Esophagus muscularis mucosa (tissue), 4 donors: ENCODE data around the gene SLTM. TPM values are rescaled to one million over a fixed set of nuclear protein-coding genes. Genes with fewer than 3 reads are reported as not detected.

Experiments used
- DNase-seq: peaks from one replicate; pipeline ENCODE4 v3.0.0-alpha.2; 2017; ENCODE audit errors: extremely low spot score
- H3K27ac ChIP-seq, 4 donors: fragments of 200-600 bp; sonication (generic); replicated peaks in 1 of 4; 1 replicate in 3 of 4; 2 replicates in 1 of 4; pipeline ENCODE4 v1.5.1; 2016 to 2019; ENCODE audit warnings: mild to moderate bottlenecking in 1 of 4
- H3K27me3 ChIP-seq, 4 donors: fragments of 200-600 bp; sonication (generic); one replicate each; pipeline versions ENCODE4 v1.5.1 to v1.6.0; 2016 to 2019
- H3K36me3 ChIP-seq, 4 donors: fragments of 200-600 bp; sonication (generic); one replicate each; pipeline ENCODE4 v1.5.1; 2016 to 2019
- H3K4me1 ChIP-seq, 4 donors: fragments of 200-600 bp; sonication (generic); one replicate each; pipeline ENCODE4 v1.5.1; 2016 to 2019
- H3K4me3 ChIP-seq, 4 donors: fragments of 200-600 bp; sonication (generic); 1 replicate in 2 of 4; 2 replicates in 2 of 4; pipeline ENCODE4 v1.5.1; 2016 to 2019; ENCODE audit warnings: mild to moderate bottlenecking in 4 of 4, moderate library complexity in 1 of 4
- H3K9me3 ChIP-seq, 4 donors: fragments of 200-600 bp; sonication (generic); 1 replicate in 3 of 4; 2 replicates in 1 of 4; pipeline ENCODE4 v1.5.1; 2016 to 2019
- EP300 ChIP-seq: sonication (generic); formaldehyde crosslinking; IDR thresholded peaks from one replicate; pipeline ENCODE4 v1.6.1; 2017; ENCODE audit warnings: antibody characterized with exemption
- POLR2A ChIP-seq: fragments of 450-650 bp; IDR thresholded peaks from one replicate; pipeline ENCODE4 v1.6.1; 2017; ENCODE audit warnings: antibody characterized with exemption, moderate library complexity, mild to moderate bottlenecking, low read depth
- POLR2AphosphoS5 ChIP-seq, 2 donors: sonication (generic); formaldehyde crosslinking; IDR thresholded peaks; one replicate each; pipeline ENCODE4 v1.6.1; 2017; ENCODE audit warnings: antibody characterized with exemption in 2 of 2
- WGBS: methylation state at CpG from one replicate; pipeline ENCODE4 v1.1.5; 2018; 5-methylcytosine and 5-hydroxymethylcytosine counted together
- intact Hi-C: fragments of 100-400 bp; cut with DNase I; formaldehyde crosslinking; loops from one replicate; pipeline ENCODE4 v1.15.1; 2023
- total RNA-seq, 4 donors: library from RNA; depleted of rRNA; stranded (reverse); fragments of >200 nt; gene quantifications; one replicate each; pipeline versions ENCODE4 v1.1.0 to v1.2.1, GENCODE V29; 2016
- TF ChIP-seq, protein P1 (sequence below), 3 experiments: fragments of 200-600 bp in 2 of 3; fragments of 450-650 bp in 1 of 3; sonication (generic) in 2 of 3; IDR thresholded peaks; one replicate each; pipeline ENCODE4 v1.5.1; 2017 to 2019; ENCODE audit warnings: antibody characterized with exemption in 3 of 3, mild to moderate bottlenecking in 2 of 3, moderate library complexity in 1 of 3

Gene SLTM
- total RNA-seq, 4 donors from 2014 or later: 69.1 to 88.5 (median 76.3) TPM

DNA sequence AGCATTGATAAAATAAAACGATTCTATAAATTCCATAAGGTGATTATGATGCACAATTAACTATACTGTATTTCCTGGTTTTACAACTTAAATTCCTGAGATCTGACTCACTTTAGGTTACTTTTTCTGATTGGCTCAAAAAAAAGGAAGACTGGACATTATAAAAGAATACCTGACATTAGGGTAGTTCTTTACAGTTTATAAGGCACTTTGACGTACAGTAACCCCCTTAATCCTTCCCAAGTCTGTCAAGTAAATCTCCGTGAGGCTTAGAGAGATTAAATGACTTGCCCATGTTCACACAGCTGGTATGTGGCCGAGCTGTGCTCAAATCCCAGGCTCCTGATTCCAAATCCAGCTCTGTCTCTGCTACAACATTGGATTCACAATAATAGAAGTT is 1.0 kb upstream of the SLTM start:
- no peaks in the 10 kb centered on the region for H3K27me3 ChIP-seq
- TF ChIP-seq EP300 (no peak), POLR2A (no peak), POLR2AphosphoS5 (IDR thresholded peaks at IDR 0.05) (no peak)
- TF ChIP-seq, protein P1, sequence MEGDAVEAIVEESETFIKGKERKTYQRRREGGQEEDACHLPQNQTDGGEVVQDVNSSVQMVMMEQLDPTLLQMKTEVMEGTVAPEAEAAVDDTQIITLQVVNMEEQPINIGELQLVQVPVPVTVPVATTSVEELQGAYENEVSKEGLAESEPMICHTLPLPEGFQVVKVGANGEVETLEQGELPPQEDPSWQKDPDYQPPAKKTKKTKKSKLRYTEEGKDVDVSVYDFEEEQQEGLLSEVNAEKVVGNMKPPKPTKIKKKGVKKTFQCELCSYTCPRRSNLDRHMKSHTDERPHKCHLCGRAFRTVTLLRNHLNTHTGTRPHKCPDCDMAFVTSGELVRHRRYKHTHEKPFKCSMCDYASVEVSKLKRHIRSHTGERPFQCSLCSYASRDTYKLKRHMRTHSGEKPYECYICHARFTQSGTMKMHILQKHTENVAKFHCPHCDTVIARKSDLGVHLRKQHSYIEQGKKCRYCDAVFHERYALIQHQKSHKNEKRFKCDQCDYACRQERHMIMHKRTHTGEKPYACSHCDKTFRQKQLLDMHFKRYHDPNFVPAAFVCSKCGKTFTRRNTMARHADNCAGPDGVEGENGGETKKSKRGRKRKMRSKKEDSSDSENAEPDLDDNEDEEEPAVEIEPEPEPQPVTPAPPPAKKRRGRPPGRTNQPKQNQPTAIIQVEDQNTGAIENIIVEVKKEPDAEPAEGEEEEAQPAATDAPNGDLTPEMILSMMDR (IDR thresholded peaks at IDR 0.05): no peak
- H3K4me1 ChIP-seq: peaks cover 20 to 35% (median 32%) of the 10 kb centered on the region in 4 donors
- H3K36me3 ChIP-seq: no peaks in the 10 kb centered on the region
- no peaks in the 10 kb centered on the region for H3K9me3 ChIP-seq
- 64% methylated on average over 4 of the region's 4 CpGs for WGBS
- H3K27ac ChIP-seq: peak overlapping the region; percentile 93 to 100 (median 98)
- no peak for DNase-seq
- intact Hi-C loops: loop anchor here (10.0 kb wide), 1 partner anchor 50 kb away; the partner anchor contains the start of gene RNF111
- peak overlapping the region; percentile 79 to 95 (median 86) for H3K4me3 ChIP-seq

DNA sequence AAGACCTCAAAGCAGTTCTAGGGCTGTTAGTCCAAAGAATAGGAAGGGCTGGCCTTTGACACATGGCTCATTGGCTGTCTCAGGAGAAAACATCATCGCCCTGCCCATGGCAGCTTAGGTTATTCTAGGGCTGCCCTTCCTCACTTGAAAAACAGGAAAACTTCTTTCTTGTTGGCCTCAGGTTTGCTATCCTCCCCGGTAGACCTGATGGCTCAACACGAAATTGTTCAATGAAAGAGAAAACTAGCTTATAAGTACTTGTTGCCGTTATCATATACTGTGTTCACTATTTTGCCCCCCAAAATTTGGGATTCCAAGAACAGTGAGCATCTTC is 602 bp upstream of the SLTM start:
- peak overlapping the region; percentile 79 to 95 (median 86) for H3K4me3 ChIP-seq
- peaks cover 20 to 38% (median 33%) of the 10 kb centered on the region in 4 donors for H3K4me1 ChIP-seq
- no peak for DNase-seq
- H3K36me3 ChIP-seq: peaks cover 0 to 2% (median 2%) of the 10 kb centered on the region in 4 donors
- 20% methylated on average over 4 of the region's 4 CpGs for WGBS
- no peaks in the 10 kb centered on the region for H3K9me3 ChIP-seq
- TF ChIP-seq, protein P1 (IDR thresholded peaks at IDR 0.05): no peak
- TF ChIP-seq EP300: no peak
- TF ChIP-seq POLR2AphosphoS5 (IDR thresholded peaks at IDR 0.05): no peak
- TF ChIP-seq POLR2A: no peak
- H3K27ac ChIP-seq: peak overlapping the region; percentile 93 to 100 (median 98)
- intact Hi-C loops: loop anchor here (10.0 kb wide), 1 partner anchor 51 kb away; the partner anchor contains the start of gene RNF111
- no peaks in the 10 kb centered on the region for H3K27me3 ChIP-seq

DNA sequence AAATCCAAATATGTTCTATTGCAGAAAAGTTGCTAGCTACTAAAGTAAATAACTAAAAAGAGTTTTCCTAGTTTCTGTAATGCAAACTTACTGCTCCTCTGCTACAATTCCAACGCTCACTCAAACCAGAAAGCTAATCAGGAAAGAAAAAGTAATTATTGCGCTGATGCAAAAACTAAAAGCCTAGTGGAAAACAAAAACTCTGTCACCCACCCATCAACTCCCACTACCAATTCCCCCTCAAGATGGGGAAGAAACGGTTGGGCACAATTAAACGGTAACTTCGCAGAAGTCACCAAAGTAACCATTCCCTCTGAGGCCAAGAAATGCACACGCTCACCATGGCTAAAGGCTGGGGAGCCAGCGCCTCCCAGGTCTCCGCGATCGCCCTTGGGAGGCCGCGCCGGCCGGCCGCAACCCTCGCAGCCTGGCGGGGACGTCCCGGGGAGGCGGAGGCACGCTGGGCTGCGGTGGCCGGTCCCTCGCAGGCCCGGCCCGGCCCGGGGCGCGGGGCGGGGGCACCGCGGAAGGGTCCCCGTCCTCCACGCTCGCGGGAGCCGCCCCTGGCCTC is 684 bp downstream of the SLTM start:
- Histone ChIP-seq H3K36me3 (peaks cover 0 to 15% (median 12%) of the 10 kb centered on the region in 4 donors), H3K27me3 (no peaks in the 10 kb centered on the region), H3K9me3 (no peaks in the 10 kb centered on the region), H3K27ac (peak overlapping the region; percentile 93 to 100 (median 98)), H3K4me3 (peak overlapping the region; percentile 79 to 95 (median 86)), H3K4me1 (peaks cover 20 to 43% (median 33%) of the 10 kb centered on the region in 4 donors)
- intact Hi-C loops: loop anchor here (2.0 to 10.0 kb wide), 2 partner anchors 52 to 162 kb away; partner anchors contain the start of genes MINDY2 and RNF111
- DNase-seq: no peak
- no peak for TF ChIP-seq EP300
- no peak for TF ChIP-seq POLR2AphosphoS5 (IDR thresholded peaks at IDR 0.05)
- TF ChIP-seq, protein P1 (IDR thresholded peaks at IDR 0.05): no peak
- TF ChIP-seq POLR2A: no peak
- WGBS: 1% methylated on average over 6 of the region's 37 CpGs

DNA sequence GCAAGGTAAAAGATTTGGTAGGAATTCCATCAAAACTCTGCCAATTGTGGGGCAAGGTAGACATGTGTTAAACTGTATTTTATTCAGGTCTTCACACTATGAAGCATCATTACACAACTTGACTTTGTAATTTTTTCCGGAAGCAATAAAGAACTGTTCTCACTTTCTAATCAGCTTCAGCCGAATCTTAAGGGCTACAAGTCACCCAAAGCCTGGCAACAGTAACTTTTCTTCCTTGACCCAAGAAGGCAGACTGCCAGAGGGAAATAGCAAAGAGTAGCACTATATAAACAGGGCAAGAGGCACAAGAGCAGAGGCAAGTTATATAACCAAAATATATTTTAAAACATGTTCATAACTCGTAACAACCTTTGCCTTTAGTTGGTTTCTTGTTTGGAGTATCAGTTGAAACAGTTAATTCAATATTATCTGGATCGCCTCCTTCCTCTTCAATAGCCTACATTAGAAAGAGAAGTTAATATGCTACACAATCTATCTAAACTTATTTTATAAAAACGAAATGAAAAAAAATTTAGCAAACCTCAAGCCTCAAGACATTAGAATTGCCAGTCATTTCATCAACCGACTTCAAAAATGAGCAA is 1.4 kb downstream of the SLTM start:
- Histone ChIP-seq H3K9me3 (no peaks in the 10 kb centered on the region), H3K27me3 (no peaks in the 10 kb centered on the region), H3K4me1 (peaks cover 20 to 47% (median 36%) of the 10 kb centered on the region in 4 donors), H3K4me3 (peak overlapping the region; percentile 79 to 95 (median 86)), H3K36me3 (peaks cover 0 to 22% (median 17%) of the 10 kb centered on the region in 4 donors), H3K27ac (peak overlapping the region; percentile 93 to 100 (median 98))
- DNase-seq: no peak
- 2% methylated on average over 6 of the region's 6 CpGs for WGBS
- intact Hi-C loops: loop anchor here (2.0 to 10.0 kb wide), 2 partner anchors 53 to 161 kb away; partner anchors contain the start of genes MINDY2 and RNF111
- TF ChIP-seq POLR2AphosphoS5 (IDR thresholded peaks at IDR 0.05) (peak in 1 of 2 donors; percentile 26), EP300 (no peak), POLR2A (no peak)

DNA sequence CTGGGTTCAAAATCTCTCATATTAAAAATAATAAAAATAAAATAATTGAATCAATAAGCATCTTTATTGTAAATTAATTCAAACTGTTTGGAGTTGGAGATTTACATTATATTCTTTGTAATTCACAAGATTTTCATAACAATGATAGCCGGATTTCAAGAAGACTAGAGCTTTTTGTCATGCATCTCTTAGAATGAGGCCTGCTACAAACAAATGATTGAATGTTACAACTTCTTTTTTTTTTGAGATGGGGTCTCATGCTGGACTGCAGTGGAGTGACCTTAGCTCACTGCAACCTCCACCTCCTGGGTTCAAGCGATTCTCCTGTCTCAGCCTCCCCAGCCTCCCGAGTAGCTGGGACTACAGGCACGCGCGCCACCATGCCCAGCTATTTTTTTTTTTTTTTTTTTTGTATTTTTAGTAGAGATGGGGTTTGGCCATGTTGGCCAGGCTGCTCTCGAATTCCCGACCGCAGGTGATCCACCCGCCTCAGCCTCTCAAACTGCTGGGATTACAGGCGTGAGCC is 3.5 kb downstream of the SLTM start:
- 95% methylated on average over 11 of the region's 11 CpGs for WGBS
- Histone ChIP-seq H3K4me1 (peaks cover 25 to 68% (median 48%) of the 10 kb centered on the region in 4 donors), H3K27ac (peak overlapping the region in 2 of 4 donors; percentile 15 to 100), H3K27me3 (no peaks in the 10 kb centered on the region), H3K9me3 (no peaks in the 10 kb centered on the region), H3K4me3 (no peak overlapping the region), H3K36me3 (peaks cover 0 to 40% (median 25%) of the 10 kb centered on the region in 4 donors)
- intact Hi-C loops: loop anchor here (10.0 kb wide), 1 partner anchor 55 kb away; the partner anchor contains the start of gene RNF111
- DNase-seq: no peak
- TF ChIP-seq POLR2A (no peak), POLR2AphosphoS5 (IDR thresholded peaks at IDR 0.05) (no peak), EP300 (no peak)
- TF ChIP-seq, protein P1 (IDR thresholded peaks at IDR 0.05): no peak
